H1 (cell line): ENCODE results near the gene TEN1. TPM values are rescaled to one million over a fixed set of nuclear protein-coding genes. Genes with fewer than 3 reads are reported as not detected.

ENCODE experiments used
- POLR2AphosphoS5 ChIP-seq: IDR thresholded peaks from 2 replicates; pipeline ENCODE4 v1.6.1; 2011; ENCODE audit warnings: low read depth, low read length
- polyA plus RNA-seq, 7 experiments: library from polyadenylated mRNA; depleted of rRNA in 3 of 7; stranded (reverse) in 5 of 7; unstranded in 2 of 7; fragments of >200 nt in 5 of 7; fragments of 200-250 nt in 2 of 7; gene quantifications; 1 replicate in 5 of 7; 2 replicates in 1 of 7; 4 replicates in 1 of 7; pipeline versions ENCODE4 v1.2.1 to v1.2.3, GENCODE V29; 2011 to 2013; ENCODE audit warnings: missing spikeins in 2 of 7, mixed read lengths in 2 of 7
- total RNA-seq: library from RNA; stranded (reverse); fragmentation: NEBNext Ultra II Directional; extraction: Animal tissue kit (Norgen Biotek cat#: 25700); gene quantifications from 2 replicates; pipeline ENCODE4 v1.2.1, GENCODE V29; 2021
- TF ChIP-seq, protein P1 (sequence below): IDR thresholded peaks from 2 replicates; pipeline ENCODE4 v1.6.1; 2011; ENCODE audit warnings: low read depth, mild to moderate bottlenecking, low read length; ENCODE audit not compliant: insufficient read depth

TEN1 gene
- total and polyA plus RNA-seq, 2 of the 8 experiments (the other 6 are each of a cell fraction or from before 2014, with no cell fraction given): 15.9 to 18.7 TPM

DNA sequence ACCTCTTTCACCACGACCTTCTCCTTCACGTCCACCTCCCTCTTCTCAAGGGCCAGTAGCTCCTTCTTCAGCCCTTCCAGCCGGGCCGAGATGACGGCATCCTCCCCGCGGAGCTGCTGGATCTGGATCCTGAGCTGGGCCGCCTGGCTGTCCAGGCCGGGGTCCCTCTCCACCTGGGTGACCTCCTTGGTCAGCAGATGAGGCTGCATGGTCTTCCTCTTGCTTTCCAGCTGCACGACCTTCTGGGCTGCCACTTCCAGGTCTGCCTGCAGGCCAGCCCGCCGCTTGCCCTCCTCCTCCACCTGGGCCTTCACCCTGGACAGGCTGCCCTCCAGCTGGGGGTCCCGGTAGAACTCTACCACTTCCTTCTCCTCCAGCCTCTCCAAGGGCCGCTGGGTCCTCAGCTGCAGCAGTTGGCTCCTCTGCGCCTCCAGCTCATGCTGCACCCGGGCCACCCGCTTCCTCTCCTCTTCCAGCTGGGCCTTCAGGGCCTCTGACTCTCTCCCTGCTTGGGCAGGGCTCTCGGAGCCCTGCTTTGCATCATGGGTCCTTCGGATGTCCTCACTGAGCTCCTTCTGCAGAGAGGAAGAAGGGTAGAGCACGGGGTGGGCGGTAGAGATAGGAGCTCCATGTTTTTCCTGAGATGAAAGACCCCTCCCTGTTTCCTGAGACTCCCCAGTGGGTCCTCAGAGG lies 31.1 kb downstream of the TEN1 start (continued):
- TF ChIP-seq, protein P1, sequence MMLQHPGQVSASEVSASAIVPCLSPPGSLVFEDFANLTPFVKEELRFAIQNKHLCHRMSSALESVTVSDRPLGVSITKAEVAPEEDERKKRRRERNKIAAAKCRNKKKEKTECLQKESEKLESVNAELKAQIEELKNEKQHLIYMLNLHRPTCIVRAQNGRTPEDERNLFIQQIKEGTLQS: no peak
- TF ChIP-seq POLR2AphosphoS5: no peak
